CD4-positive, alpha-beta T cell (primary cell): ENCODE results near the gene DPY19L2. TPM values are rescaled to one million over a fixed set of nuclear protein-coding genes. Genes with fewer than 3 reads are reported as not detected.
"Not testable (repeated sequence)": the region's sequence is repeated elsewhere in the genome, so short reads cannot be mapped to it uniquely, and the experiment has no call there.

ENCODE experiments used
- ATAC-seq: fragments of 200-7000 bp; cut with Tn5 transposase; one replicate; pipeline ENCODE4 v1.10.0; 2022; ENCODE audit warnings: mild to moderate bottlenecking; ENCODE audit not compliant: poor library complexity
- CTCF ChIA-PET: fragments of 350-600 bp; sonication (Branson Sonifier 250); formaldehyde crosslinking; loops from one replicate; lab custom pipeline; 2021; ENCODE audit warnings: antibody characterized with exemption, inconsistent platforms; lab: Charles Lee
- POLR2A ChIA-PET: fragments of 350-600 bp; sonication (Branson Sonifier 250); formaldehyde crosslinking; loops from one replicate; lab custom pipeline; 2021; ENCODE audit warnings: antibody characterized with exemption, inconsistent platforms; lab: Charles Lee
- DNase-seq, 14 experiments: peaks; one replicate each; pipeline ENCODE4 v3.0.0-alpha.2; 2013 to 2020; ENCODE audit warnings: mixed read lengths in 2 of 14
- H3K27ac ChIP-seq, 2 donors: one replicate each; pipeline versions ENCODE4 v1.5.1 to v1.7.0; 2013; ENCODE audit warnings: low read length in 2 of 2, low read depth in 1 of 2, mild to moderate bottlenecking in 1 of 2
- H3K27me3 ChIP-seq, 2 experiments: 1 replicate in 1 of 2; 2 replicates in 1 of 2; pipeline versions ENCODE4 v1.6.1 to v1.7.0; 2013; ENCODE audit warnings: low read length in 2 of 2, control low read depth in 1 of 2, mild to moderate bottlenecking in 1 of 2, moderate library complexity in 1 of 2; ENCODE audit not compliant: insufficient read depth in 2 of 2, control insufficient read depth in 1 of 2
- H3K36me3 ChIP-seq: one replicate; pipeline ENCODE4 v1.6.1; 2013; ENCODE audit warnings: low read length, control low read depth; ENCODE audit not compliant: insufficient read depth
- H3K4me1 ChIP-seq: one replicate; pipeline ENCODE4 v1.6.1; 2013; ENCODE audit warnings: low read length, control low read depth; ENCODE audit not compliant: insufficient read depth
- H3K4me3 ChIP-seq: one replicate; pipeline ENCODE4 v1.5.1; 2013; ENCODE audit warnings: mild to moderate bottlenecking, low read length, moderate library complexity
- H3K9me3 ChIP-seq, 2 experiments: 1 replicate in 1 of 2; 2 replicates in 1 of 2; pipeline versions ENCODE4 v1.6.1 to v1.7.0; 2013; ENCODE audit warnings: low read length in 2 of 2, mild to moderate bottlenecking in 2 of 2, control low read depth in 1 of 2, moderate library complexity in 1 of 2; ENCODE audit not compliant: control insufficient read depth in 1 of 2, insufficient read depth in 1 of 2
- H3K27ac Mint-ChIP-seq: one replicate; pipeline ENCODE4 v1.8.0; 2020; ENCODE audit warnings: mixed read lengths
- H3K27me3 Mint-ChIP-seq: one replicate; pipeline ENCODE4 v1.8.0; 2021; ENCODE audit warnings: mixed read lengths
- H3K36me3 Mint-ChIP-seq: one replicate; pipeline ENCODE4 v1.8.0; 2021; ENCODE audit warnings: low read depth, mixed read lengths
- H3K4me1 Mint-ChIP-seq: one replicate; pipeline ENCODE4 v1.8.0; 2021; ENCODE audit warnings: low read depth, mixed read lengths
- H3K4me3 Mint-ChIP-seq: one replicate; pipeline ENCODE4 v1.8.0; 2020; ENCODE audit warnings: mild to moderate bottlenecking, mixed read lengths
- H3K9me3 Mint-ChIP-seq: one replicate; pipeline ENCODE4 v1.8.0; 2020; ENCODE audit warnings: mixed read lengths
- intact Hi-C, 2 experiments: fragments of 100-400 bp; cut with DNase I in 1 of 2; cut with micrococcal nuclease in 1 of 2; formaldehyde crosslinking; loops; one replicate each; pipeline versions ENCODE4 v1.15.1 to v1.9.0; 2023 to 2025; cut with DNase I, micrococcal nuclease
- total RNA-seq, 174 experiments: library from RNA in 2 of 174; stranded (reverse) in 2 of 174; gene quantifications; one replicate each; pipeline ENCODE4 v1.2.3 and lab custom pipeline; 2021 to 2026

DPY19L2 gene
- total RNA-seq, 2 experiments from 2014 or later, result not detected

GRCh38 chr12:63572038-63572437 lies 96.3 kb downstream of the DPY19L2 start:
- H3K27me3 ChIP-seq, H3K4me1 ChIP-seq, H3K4me3 Mint-ChIP-seq, H3K4me1 Mint-ChIP-seq, H3K27ac ChIP-seq, H3K27ac Mint-ChIP-seq, CTCF ChIA-PET, H3K36me3 ChIP-seq, H3K36me3 Mint-ChIP-seq, ATAC-seq, intact Hi-C loops, POLR2A ChIA-PET, H3K27me3 Mint-ChIP-seq, DNase-seq, H3K4me3 ChIP-seq, H3K9me3 Mint-ChIP-seq, H3K9me3 ChIP-seq: not testable (repeated sequence)

- intact Hi-C loops, H3K9me3 Mint-ChIP-seq, H3K36me3 Mint-ChIP-seq: not testable (repeated sequence)
These were observed 109.8 kb downstream of the DPY19L2 start for GRCh38 chr12:63558445-63558844.

GRCh38 chr12:63551397-63551796 lies 116.9 kb downstream of the DPY19L2 start:
- H3K27me3 ChIP-seq, POLR2A ChIA-PET, H3K36me3 ChIP-seq, intact Hi-C loops, CTCF ChIA-PET, H3K36me3 Mint-ChIP-seq, H3K4me3 ChIP-seq, H3K4me3 Mint-ChIP-seq, H3K27ac Mint-ChIP-seq, H3K4me1 Mint-ChIP-seq, H3K27me3 Mint-ChIP-seq, ATAC-seq, DNase-seq, H3K4me1 ChIP-seq, H3K27ac ChIP-seq, H3K9me3 ChIP-seq, H3K9me3 Mint-ChIP-seq: not testable (repeated sequence)

More at GRCh38 chr12:63558445-63558844, 109.8 kb downstream of the DPY19L2 start:
- H3K4me1 ChIP-seq, H3K4me1 Mint-ChIP-seq, CTCF ChIA-PET, ATAC-seq, H3K27me3 ChIP-seq, H3K27ac Mint-ChIP-seq, H3K27me3 Mint-ChIP-seq, H3K9me3 ChIP-seq, DNase-seq, H3K4me3 ChIP-seq, POLR2A ChIA-PET, H3K36me3 ChIP-seq, H3K4me3 Mint-ChIP-seq, H3K27ac ChIP-seq: not testable (repeated sequence)

- H3K27me3 ChIP-seq, H3K9me3 Mint-ChIP-seq, H3K4me3 ChIP-seq, ATAC-seq, H3K4me3 Mint-ChIP-seq, H3K4me1 Mint-ChIP-seq, DNase-seq, CTCF ChIA-PET, H3K36me3 Mint-ChIP-seq, H3K27ac ChIP-seq, H3K9me3 ChIP-seq, H3K4me1 ChIP-seq, H3K36me3 ChIP-seq, intact Hi-C loops, H3K27me3 Mint-ChIP-seq, H3K27ac Mint-ChIP-seq, POLR2A ChIA-PET: not testable (repeated sequence)
These were observed 119.3 kb downstream of the DPY19L2 start for GRCh38 chr12:63549034-63549433.

- DNase-seq, H3K36me3 Mint-ChIP-seq, POLR2A ChIA-PET, H3K36me3 ChIP-seq, CTCF ChIA-PET, H3K27me3 Mint-ChIP-seq, H3K27me3 ChIP-seq, H3K4me1 ChIP-seq, H3K4me3 Mint-ChIP-seq, H3K9me3 Mint-ChIP-seq, ATAC-seq, H3K4me3 ChIP-seq, H3K27ac ChIP-seq, H3K9me3 ChIP-seq, H3K27ac Mint-ChIP-seq, H3K4me1 Mint-ChIP-seq, intact Hi-C loops: not testable (repeated sequence)
These were observed 122.9 kb downstream of the DPY19L2 start for GRCh38 chr12:63545298-63545916.

GRCh38 chr12:63538656-63539055 lies 129.6 kb downstream of the DPY19L2 start:
- intact Hi-C loops, result loop anchor here in 1 of 2 experiments (5.0 kb wide), 1 partner anchor 189 kb away; no protein-coding TSS in a partner anchor
- ATAC-seq, DNase-seq, H3K27me3 Mint-ChIP-seq, H3K4me3 Mint-ChIP-seq, H3K4me1 ChIP-seq, H3K9me3 Mint-ChIP-seq, H3K27ac ChIP-seq, H3K36me3 Mint-ChIP-seq, H3K27me3 ChIP-seq, H3K27ac Mint-ChIP-seq, H3K4me1 Mint-ChIP-seq, H3K36me3 ChIP-seq, H3K4me3 ChIP-seq, CTCF ChIA-PET, POLR2A ChIA-PET, H3K9me3 ChIP-seq: not testable (repeated sequence)

- H3K27me3 ChIP-seq, H3K27me3 Mint-ChIP-seq, POLR2A ChIA-PET, H3K36me3 ChIP-seq, CTCF ChIA-PET, H3K4me1 Mint-ChIP-seq, H3K9me3 Mint-ChIP-seq, H3K4me3 Mint-ChIP-seq, DNase-seq, H3K27ac ChIP-seq, H3K4me3 ChIP-seq, ATAC-seq, H3K27ac Mint-ChIP-seq, H3K9me3 ChIP-seq, H3K36me3 Mint-ChIP-seq, H3K4me1 ChIP-seq: not testable (repeated sequence)
- intact Hi-C loops, result loop anchor here in 1 of 2 experiments (5.0 kb wide), 1 partner anchor 189 kb away; no protein-coding TSS in a partner anchor
These were observed 130.5 kb downstream of the DPY19L2 start for GRCh38 chr12:63537838-63538237.
